GM23338 (cell line): ENCODE data around the gene CD247.

Experiments used
- EZH2 ChIP-seq: fragments of 200-600 bp; sonication (generic); IDR thresholded peaks from one replicate; pipeline ENCODE4 v1.8.0; 2017; ENCODE audit warnings: antibody characterized with exemption, mild to moderate bottlenecking, low read depth; ENCODE audit not compliant: unreplicated experiment
- EZH2phosphoT487 ChIP-seq: fragments of 200-600 bp; sonication (generic); IDR thresholded peaks from one replicate; pipeline ENCODE4 v1.8.1; 2018; ENCODE audit warnings: antibody characterized with exemption; ENCODE audit not compliant: unreplicated experiment
- POLR2AphosphoS5 ChIP-seq: IDR thresholded peaks from 2 replicates; pipeline ENCODE4 v1.6.1; 2016; ENCODE audit warnings: antibody characterized with exemption, low read depth
- TF ChIP-seq, protein P1 (sequence below), 2 experiments: fragments of 200-600 bp in 1 of 2; sonication (generic) in 1 of 2; conservative IDR thresholded peaks; 2 replicates each; pipeline versions ENCODE4 v1.5.1 to v1.6.1; 2016 to 2017; ENCODE audit warnings: antibody characterized with exemption in 2 of 2, low read depth in 2 of 2, mild to moderate bottlenecking in 2 of 2, moderate library complexity in 1 of 2
- TF ChIP-seq, protein P2 (sequence below): IDR thresholded peaks from one replicate; pipeline ENCODE4 v1.6.1; 2018; ENCODE audit warnings: antibody characterized with exemption; ENCODE audit not compliant: unreplicated experiment

DNA sequence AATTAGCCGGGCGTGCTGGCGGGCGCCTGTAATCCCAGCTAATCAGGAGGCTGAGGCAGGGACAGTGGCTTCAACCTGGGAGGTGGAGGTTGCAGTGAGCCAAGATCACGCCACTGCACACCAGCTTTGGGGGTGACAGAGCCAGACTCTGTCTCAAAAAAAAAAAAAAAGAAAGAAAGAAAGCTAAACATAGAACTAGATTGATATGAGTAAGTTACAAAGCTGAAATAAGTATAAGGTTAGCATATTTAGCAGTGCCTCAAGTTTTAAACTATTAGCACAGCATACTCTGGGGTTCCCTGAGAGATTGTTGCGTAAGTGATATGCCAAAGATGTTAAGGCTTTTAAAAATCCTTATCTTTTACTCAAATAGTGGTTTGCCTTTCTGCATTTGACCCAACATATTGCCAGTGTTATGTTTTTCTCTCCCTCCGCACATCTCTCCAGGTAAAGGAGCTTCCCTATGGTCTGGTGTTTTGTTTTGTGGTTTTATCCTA lies 126.1 kb downstream of the CD247 start:
- TF ChIP-seq EZH2phosphoT487: no peak
- TF ChIP-seq, protein P1, sequence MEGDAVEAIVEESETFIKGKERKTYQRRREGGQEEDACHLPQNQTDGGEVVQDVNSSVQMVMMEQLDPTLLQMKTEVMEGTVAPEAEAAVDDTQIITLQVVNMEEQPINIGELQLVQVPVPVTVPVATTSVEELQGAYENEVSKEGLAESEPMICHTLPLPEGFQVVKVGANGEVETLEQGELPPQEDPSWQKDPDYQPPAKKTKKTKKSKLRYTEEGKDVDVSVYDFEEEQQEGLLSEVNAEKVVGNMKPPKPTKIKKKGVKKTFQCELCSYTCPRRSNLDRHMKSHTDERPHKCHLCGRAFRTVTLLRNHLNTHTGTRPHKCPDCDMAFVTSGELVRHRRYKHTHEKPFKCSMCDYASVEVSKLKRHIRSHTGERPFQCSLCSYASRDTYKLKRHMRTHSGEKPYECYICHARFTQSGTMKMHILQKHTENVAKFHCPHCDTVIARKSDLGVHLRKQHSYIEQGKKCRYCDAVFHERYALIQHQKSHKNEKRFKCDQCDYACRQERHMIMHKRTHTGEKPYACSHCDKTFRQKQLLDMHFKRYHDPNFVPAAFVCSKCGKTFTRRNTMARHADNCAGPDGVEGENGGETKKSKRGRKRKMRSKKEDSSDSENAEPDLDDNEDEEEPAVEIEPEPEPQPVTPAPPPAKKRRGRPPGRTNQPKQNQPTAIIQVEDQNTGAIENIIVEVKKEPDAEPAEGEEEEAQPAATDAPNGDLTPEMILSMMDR (conservative IDR thresholded peaks at IDR 0.05; ENCODE audit: low read depth in 2 of 2): no peak
- TF ChIP-seq, protein P2, sequence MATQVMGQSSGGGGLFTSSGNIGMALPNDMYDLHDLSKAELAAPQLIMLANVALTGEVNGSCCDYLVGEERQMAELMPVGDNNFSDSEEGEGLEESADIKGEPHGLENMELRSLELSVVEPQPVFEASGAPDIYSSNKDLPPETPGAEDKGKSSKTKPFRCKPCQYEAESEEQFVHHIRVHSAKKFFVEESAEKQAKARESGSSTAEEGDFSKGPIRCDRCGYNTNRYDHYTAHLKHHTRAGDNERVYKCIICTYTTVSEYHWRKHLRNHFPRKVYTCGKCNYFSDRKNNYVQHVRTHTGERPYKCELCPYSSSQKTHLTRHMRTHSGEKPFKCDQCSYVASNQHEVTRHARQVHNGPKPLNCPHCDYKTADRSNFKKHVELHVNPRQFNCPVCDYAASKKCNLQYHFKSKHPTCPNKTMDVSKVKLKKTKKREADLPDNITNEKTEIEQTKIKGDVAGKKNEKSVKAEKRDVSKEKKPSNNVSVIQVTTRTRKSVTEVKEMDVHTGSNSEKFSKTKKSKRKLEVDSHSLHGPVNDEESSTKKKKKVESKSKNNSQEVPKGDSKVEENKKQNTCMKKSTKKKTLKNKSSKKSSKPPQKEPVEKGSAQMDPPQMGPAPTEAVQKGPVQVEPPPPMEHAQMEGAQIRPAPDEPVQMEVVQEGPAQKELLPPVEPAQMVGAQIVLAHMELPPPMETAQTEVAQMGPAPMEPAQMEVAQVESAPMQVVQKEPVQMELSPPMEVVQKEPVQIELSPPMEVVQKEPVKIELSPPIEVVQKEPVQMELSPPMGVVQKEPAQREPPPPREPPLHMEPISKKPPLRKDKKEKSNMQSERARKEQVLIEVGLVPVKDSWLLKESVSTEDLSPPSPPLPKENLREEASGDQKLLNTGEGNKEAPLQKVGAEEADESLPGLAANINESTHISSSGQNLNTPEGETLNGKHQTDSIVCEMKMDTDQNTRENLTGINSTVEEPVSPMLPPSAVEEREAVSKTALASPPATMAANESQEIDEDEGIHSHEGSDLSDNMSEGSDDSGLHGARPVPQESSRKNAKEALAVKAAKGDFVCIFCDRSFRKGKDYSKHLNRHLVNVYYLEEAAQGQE: no peak
- TF ChIP-seq EZH2: no peak
- no peak for TF ChIP-seq POLR2AphosphoS5
